NCI-H187 (cell line): ENCODE measurements around the gene ZDHHC14.
"Not testable (repeated sequence)": the region's sequence is repeated elsewhere in the genome, so short reads cannot be mapped to it uniquely, and the experiment has no call there.

ENCODE experiments used
- DNase-seq, 2 experiments: peaks; one replicate each; lab custom pipeline; 2025; lab: John Stamatoyannopoulos, UW

Gene ZDHHC14

DNA sequence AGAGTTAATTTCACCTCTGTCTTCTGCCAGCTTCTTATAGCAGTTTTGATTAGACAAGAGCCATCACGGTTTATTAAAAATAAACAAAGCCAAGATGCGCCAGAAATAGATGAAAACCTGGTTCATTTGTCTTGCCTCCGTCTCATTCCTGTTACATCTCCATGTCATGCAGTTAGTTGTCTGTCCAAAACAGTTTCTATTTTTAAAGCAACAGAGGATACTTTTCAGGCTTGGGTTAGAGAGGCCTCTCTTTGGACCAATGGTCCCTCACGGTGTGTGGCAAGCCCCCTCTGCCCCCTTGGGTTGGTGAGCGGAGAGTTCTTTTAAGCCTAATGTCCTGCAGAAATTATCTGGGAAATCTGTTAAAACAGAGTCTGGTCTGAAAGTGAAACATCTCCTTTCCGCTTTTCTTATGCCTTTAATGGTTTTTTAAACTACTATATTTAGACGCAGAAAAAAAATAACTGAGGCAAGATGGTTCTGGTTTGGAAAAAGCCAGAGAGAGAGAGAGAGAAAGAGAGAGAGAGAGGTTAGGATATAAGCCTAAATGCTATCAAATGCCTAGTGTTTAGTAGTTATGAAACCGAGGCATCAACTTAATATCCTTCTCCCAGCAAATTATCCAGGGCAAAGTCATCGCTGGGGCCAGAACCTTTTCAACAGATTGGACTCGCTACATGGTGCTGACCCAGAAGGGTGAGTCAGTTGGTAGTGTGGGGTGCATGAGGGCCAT lies 64.5 kb downstream of the ZDHHC14 start:
- no peak for DNase-seq

DNA sequence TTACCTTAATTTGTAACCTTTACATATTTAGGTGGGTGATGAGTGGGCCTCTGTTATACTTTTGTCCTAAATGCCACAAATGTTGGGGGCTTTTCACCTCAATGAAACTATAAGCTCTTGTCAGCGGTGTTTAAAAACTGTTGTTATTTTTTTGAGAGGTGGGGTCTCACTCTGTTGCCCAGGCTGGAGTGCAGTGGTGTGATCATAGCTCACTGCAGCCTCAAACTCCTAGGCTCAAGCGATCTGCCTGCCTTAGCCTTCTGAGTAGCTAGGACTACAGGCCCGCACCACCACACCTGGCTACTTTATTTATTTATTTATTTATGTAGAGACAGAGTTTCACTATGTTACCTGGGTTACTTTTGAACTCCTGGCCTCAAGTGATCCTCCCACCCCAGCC lies 66.7 kb downstream of the ZDHHC14 start:
- no peak for DNase-seq

- no peak for DNase-seq
Observed at GRCh38 chr6:157449610-157450009, 68.6 kb downstream of the ZDHHC14 start.

DNA sequence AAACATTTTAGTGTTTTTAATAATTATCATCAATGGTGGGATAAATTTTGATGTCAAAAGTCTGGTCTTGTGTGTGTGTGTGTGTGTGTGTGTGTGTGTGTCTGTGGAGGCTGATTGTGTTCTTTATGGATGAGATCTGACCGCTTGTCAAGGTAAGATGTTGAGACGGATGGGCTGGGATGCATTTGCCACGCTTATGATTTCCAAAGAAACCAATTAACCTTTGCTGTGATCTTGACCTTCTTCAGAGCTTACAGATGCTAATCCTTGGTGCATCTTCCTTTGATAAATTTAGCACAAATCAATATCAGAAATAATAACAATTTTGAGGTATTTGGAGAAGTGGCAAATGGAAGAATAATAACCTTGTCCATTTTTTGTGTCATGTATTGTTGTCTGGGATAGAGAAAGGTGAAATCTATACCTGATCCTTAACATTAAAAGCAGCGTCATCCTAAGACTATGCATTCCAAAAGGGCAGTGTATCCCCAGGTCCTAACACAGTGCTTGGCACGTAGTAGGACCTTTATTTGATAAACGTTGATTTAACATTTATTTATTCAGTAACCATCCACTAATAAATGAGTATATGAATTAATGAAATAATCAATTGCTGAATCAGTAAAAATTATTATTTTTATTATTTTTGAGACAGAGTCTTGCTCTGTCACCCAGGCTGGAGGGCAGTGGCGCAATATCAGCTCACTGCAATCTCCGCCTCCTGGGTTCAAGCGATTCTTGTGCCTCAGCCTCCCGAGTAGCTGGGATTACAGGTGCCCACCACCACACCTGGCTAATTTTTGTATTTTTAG lies 70.1 kb downstream of the ZDHHC14 start:
- no peak for DNase-seq

DNA sequence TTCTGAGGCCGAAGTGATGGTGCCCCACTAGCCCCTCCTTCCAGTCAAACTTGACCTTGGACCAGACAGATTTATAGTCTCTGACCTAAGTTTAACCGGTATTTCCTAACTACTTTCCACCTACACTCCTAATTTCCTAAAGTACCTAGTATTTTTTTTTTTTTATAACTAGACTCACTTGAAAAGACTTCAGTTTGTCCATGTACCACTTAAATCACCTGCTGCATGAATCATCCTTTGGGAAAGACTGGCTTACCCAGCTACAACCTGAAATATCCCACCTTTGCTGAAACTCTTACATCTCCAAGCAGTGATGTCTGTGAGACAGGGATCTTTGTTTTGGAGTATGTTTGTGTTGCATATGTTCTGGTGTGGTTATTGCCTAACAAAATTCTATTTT lies 71.1 kb downstream of the ZDHHC14 start:
- DNase-seq = no peak

DNA sequence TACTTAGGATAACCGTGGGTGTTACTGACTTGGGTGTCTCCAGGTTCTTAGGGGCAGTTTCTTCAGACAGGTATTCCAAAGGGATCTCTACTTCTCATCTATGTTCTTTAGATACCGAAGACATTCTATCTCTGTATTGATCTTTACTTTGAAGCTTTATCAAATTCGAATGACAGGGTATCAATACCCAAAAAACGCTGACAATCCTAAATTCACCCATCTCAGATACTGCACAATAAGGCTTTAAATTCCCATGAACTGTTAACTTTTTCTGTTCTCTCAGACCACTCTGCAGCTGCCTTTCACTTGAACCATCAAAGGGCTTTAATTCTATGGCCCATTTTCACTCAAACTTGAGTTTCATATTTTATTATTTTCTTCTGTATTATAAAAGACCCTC lies 72.1 kb downstream of the ZDHHC14 start:
- DNase-seq = no peak

- DNase-seq = no peak
Observed at GRCh38 chr6:157453978-157454377, 73.0 kb downstream of the ZDHHC14 start.

- no peak for DNase-seq
Observed at GRCh38 chr6:157454762-157455714, 74.0 kb downstream of the ZDHHC14 start.

DNA sequence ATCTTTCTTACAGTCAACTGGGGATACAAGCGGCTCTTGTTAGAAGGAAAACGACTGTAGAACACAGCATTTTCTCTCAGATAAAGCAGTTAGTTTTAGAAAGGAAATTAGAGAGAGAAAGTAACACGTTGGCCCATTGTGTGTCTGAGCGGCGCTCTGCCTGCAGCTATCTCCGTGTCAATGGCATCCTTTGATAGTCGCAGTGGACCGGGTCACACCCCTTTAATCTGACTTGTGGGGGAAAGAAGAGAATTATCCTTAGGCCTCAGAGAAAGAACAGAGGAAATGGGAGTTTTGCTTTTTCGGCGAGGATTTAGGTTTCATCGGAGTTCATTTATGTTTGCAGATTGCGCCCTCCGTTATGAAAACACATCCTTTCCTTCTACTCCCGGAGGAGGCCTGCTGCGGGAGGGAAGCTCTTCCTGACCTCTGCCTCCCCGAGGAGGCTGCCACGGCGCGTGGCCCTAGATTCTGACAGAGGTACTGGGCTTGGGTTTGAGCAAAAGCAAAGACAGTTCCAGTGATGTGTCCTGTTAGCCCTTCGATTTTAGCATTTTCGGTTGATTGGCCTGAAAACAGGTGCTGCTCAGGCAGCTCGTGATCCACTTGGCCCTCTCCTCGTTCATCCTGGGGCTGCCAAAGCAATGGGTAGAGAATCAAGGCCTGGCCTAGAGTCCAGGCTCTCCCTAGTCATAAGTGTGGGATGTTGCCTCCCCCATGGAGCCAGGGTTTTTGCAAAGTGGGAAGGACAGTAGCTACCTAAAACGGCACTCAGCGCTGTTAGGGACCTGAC lies 74.9 kb downstream of the ZDHHC14 start:
- no peak for DNase-seq

DNA sequence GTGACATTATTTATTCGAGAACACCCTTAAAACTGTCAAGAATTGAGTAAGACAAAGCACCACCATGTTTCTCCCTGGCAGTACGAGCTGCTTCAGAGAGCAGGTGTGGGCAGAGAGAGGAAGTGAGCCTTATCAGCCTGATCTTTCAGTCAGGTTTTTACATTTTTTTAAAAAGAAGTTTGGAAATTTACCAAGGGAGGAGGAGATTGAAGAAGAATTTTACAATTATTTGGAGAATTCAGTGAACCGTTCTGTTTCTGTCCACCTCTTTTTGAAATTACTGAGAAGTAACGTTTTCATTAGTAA lies 75.5 kb downstream of the ZDHHC14 start:
- no peak for DNase-seq

- DNase-seq = no peak
Observed at GRCh38 chr6:157457787-157458186, 76.8 kb downstream of the ZDHHC14 start.

- no peak for DNase-seq
Observed at GRCh38 chr6:157459327-157459726, 78.3 kb downstream of the ZDHHC14 start.

DNA sequence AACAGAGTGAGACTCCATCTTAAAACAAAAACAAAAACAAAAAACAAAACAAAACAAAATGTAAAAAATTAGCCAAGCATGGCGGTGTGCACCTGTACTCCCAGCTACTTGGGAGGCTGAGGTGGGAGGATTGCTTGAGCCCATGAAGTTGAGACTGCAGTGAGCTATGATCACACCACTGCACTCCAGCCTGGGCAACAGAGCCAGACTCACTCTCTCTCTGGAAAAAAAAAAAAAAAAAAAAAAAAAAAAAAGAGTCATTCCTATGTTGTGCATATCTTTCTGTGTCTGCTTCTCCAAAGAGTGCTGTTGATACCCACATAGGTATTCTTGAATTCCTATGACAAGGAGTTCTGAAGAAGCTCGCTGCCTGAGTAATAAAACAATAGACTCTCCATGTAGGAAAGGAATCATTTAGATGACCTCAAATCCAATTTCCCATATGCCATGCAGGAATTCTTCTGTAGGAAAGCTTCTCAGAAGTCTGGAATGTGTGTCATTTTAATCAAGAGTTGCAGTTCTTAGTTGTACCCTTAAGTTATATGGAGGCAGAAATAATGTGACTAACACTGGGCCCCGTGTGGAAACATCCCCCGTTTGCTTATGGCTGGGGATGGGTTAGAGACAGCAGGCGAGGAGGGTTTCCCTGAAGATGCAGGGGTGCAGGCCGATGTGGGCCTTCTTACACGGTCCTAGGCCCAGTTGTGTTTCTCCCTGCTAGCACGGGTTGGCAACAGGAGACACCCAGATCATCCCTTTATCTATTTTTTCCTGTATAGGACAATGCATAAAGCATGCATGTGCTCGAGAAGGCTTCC lies 79.4 kb downstream of the ZDHHC14 start:
- DNase-seq = no peak

- peak in 1 of 2 experiments; percentile 24 for DNase-seq
Observed at GRCh38 chr6:157461000-157461915, 80.3 kb downstream of the ZDHHC14 start.

GRCh38 chr6:157462956-157463742 lies 82.2 kb downstream of the ZDHHC14 start:
- no peak for DNase-seq

GRCh38 chr6:157463743-157464135 lies 82.7 kb downstream of the ZDHHC14 start:
- not testable (repeated sequence) for DNase-seq

GRCh38 chr6:157464653-157465535 lies 83.9 kb downstream of the ZDHHC14 start:
- no peak for DNase-seq

- DNase-seq = no peak
Observed at GRCh38 chr6:157466342-157466648, 85.3 kb downstream of the ZDHHC14 start.
